SKM-1 treated with dmso at 0.1 percent for 144 hours (cell line): Measurements from ENCODE around the gene PIGT.

Experiments used
- DNase-seq: peaks from one replicate; lab custom pipeline; 2025; ENCODE audit not compliant: unreplicated experiment; lab: John Stamatoyannopoulos, UW

The PIGT gene

DNA sequence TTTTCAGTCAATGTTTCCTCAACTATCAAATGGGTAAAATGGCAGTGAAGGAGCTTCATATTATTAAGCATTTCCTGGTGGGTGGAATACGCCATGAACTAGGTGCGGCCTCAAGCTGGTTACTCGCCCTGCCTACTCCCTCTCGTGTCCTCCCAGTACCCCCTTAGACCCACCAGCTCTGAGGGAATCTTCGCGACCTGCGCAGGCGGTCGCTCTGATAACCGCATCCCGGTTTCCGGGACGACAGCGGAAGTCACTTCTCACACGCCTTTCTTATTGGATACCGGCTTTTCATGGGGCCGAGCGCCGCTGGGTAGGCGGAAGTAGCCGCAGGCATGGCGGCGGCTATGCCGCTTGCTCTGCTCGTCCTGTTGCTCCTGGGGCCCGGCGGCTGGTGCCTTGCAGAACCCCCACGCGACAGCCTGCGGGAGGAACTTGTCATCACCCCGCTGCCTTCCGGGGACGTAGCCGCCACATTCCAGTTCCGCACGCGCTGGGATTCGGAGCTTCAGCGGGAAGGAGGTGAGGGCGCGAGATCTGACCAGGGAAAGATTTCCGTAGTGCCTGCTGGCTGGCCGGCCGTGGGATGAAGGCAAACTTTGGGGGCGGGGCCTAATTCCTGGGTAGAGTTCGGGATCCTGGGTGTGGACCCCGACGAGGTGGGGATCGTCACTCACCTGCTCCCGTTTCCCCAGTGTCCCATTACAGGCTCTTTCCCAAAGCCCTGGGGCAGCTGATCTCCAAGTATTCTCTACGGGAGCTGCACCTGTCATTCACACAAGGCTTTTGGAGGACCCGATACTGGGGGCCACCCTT is at the start of gene PIGT:
PIGT (plus strand) TSS at position 320 of the 816 bp plus-strand sequence; CDS start at position 336, 16 bp downstream.
- peak; percentile 73 for DNase-seq

DNA sequence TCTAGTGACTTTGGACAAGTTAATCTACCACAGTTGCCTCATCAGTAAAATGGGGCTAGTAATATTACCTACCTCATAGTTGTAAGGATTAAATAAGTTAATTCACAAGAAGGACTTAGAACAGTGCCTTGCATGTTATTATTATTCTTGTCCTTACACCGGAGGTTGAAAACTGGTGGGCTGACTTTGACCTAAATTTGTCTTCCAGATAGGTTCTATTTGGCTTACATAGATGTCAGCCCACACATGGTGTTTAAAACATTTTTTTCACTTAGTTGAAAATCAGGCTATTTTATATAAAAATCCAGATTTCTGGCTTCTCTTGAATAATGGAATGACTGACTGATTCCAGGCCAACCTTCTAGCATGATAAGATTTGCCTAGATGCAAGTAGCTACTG is 49.7 kb upstream of the PIGT start:
- no peak for DNase-seq

DNA sequence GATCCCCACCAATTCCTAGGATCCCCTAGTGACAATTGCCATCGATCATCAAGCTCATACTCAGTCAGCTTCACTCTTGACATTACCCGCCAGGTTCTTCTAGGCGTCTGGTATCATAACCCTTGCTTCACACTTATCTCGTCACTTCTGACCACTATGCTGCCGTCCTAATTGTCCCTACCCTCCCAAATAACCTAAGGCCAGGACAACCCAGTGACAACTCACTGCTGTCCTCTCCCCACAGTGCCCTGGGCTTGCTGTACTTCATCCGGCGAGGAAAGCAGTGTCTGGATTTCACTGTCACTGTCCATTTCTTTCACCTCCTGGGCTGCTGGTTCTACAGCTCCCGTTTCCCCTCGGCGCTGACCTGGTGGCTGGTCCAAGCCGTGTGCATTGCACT is 49.3 kb upstream of the PIGT start:
- no peak for DNase-seq

DNA sequence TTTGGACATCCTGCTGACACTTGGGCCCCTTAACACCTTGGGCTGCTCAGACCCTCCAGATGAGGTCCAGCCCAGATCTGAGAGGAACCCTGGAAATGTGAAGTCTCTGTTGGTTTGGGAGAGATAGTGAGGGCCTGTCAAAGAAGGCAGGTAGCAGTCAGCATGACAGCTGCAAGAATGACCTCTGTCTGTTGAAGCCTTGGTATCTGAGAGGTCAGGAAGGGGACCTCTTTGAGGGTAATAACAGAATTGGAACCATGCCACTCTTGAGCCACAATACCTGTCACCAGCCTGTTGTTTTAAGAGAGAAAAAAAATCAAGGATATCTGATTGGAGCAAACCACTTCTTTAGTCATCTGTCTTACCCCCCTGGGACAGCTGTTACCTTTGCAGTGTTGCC is 48.8 kb upstream of the PIGT start:
- no peak for DNase-seq

DNA sequence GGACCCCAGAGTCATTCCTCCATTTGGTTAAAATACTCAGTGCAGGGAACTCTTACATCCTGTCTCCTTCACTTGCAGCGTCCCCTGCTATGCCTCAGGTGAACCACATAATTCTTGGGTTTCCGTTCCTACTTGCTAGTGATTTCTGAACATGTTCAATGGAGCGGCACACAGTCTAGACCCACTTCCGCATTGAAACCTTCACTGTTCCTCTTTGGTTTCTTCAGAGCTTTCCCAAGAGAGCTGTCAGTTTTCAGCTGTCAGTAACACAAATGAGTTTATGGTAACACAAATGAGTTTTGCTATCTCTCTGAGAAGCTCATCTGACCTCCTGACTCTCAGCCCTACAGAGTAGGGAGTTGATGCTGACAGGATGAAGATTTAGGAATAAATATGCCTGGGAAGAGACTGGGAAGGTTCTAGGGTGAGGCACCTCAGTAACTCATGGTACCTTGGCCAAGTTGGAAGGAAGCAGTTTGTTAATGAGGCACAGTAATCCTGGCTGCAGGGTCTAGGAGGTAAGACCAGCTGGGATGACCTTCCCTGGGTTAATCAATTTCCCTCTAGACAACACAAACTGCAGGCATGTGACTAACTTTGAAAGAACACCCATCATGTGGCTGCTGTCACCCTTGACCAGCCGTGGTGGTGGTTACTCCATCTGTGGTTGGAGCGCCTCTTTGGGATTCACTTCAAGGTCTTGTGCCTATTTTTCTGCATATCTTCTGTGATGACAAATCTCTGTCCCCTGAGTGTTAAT is 47.5 kb upstream of the PIGT start:
- peak; percentile 91 for DNase-seq

DNA sequence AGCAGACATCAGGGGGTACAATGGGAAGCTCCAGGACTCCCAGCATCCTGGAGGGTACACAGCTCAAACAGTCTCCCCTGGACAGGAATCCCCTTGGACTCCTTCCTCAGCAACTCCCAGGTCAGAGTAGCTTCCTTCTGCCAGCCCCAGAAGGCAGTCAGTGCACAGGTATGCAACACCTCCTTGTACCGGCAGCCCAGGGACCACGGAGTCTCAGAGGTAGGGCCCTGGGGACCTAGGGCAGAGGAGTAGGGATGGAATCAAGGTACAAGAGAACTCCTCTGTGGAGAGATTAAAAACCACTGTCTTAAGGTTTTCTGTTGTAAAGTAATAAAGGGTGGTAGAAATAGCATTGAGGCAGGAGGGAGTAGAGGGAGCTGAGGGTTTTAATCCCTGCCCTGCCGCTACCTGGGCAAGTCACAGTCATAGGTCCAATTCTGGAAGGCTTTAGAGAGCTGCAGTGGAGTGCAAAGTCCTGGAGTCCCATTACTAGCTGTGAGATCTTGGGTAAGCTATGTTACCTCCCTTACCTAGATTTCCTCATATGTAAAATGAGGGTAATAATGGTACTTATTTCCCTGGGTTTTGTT is 45.3 kb upstream of the PIGT start:
- no peak for DNase-seq

DNA sequence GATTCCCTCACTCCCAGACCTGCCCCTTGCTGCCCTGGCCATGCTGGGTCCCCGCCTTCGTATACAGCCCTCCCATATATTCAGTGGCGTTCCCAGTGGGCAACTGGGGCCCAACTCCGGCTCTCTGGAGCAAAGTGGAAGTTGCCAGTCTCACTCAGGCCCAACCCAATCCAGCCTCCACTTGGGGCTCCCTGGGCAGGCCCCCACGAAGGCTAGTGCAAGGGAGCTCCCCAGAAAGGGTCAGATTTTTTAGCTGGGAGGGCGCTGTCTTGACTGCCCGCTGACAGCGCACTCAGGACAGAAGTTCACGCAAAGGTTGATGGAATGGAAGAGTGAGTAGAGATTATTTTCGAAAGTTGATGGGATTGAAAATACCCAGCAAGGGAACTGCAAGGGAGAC is 43.7 kb upstream of the PIGT start:
- no peak for DNase-seq

DNA sequence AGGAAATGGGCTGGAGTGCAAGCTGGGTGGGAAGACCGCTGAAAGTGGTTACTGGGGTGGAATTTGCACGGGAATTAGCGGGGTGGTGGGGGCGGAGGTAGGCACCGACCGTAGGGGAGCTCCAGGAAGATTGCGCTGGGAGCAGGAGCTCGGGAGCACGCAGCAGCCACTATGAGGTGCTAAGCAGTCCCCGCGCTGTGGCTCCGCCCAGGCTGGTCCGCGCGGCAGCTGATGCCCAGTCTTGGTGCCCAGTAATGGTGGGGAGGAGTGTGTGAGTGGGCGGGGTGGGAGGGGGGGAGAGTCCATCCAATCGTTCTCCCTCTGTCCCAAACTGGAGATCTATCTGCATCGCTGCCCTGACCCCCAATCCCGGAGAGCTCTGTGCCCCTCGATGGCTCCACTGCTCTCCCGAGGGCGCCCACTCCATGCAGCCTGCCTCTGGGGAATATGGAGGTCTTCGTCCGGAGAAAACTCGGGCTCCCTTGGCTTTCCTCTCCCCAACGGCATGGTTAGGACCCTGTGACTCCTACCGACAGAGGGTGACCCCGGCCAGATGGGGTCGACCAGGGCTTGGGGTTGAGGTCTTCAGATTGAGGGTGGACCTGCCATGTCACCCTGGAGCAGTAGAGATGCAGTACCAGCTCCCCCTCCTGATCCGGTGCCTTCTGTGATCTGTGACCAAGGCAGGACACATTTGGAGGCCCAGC is 43.1 kb upstream of the PIGT start:
- no peak for DNase-seq

DNA sequence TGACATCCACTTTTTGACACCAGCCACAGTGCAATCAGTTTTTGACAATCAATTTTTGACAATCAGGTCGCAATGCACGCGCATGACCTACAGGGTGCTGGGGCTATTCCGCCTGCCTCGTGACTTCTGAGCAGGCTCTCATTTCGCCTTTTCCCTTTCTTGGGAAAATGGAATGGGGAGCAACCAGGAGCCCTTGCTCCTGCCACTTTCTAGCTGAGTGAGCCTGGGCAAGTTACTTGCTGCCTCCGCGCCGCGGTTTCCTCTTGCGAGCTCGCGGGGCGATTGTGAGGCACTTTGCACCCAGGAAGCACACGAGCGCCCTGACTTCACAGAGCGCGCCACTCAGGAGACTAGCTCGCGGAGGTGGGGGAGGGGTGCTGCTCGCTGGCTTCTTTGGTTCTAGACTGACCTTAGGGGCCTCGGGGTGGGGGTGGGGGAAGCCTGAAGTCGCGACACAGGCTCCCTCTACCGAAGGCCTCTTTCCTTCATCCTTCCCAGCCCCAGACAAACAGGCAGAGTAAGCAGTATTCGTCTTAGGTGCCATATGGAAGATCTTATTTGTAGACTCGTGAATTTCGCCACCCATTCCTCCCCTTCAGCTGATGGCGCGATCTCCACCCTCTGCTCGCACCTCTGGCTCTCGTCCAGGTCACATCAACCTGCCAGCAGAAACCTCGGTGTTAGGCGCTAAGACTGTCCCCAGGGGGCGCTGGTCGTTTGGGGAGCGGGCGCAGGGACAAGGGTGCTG is 42.4 kb upstream of the PIGT start:
- DNase-seq: peak; percentile 71

DNA sequence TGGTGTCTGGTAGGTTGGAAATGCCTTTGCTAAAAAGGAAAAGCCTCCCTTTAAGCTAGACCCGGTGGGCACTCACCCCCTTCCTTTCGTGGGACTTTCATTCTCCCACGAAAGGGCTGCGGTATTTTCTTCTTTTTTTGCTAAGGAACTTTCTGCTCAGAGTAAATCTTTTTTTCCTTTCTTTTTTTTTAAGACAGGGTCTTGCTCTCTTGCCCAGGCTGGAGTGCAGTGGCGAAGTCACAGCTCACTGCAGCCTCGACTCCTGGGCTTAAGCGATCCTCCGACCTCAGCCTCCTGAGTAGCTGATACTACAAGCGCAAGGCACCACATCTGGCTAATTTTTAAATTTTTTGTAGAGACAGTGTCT is 41.9 kb upstream of the PIGT start:
- DNase-seq: no peak

DNA sequence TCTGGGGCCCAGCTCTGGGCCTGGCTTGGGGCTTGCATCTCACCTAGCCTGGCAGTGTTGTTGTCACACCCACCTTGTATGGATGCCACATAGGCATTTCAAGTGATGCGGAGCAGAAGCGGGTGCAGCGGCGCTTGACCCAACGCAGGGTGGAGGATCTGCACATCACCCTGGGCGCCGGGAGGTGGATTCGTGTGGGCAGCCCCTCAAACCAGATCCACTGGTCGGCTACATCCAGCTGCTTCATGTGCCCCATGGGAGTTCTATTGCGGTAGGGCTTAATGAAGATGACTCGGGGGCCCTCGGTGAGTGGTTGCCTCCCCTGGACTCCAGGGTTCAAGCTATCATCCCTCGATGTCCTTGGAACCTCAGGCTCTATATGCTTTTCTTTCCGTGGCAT is 41.0 kb upstream of the PIGT start:
- DNase-seq: no peak

DNA sequence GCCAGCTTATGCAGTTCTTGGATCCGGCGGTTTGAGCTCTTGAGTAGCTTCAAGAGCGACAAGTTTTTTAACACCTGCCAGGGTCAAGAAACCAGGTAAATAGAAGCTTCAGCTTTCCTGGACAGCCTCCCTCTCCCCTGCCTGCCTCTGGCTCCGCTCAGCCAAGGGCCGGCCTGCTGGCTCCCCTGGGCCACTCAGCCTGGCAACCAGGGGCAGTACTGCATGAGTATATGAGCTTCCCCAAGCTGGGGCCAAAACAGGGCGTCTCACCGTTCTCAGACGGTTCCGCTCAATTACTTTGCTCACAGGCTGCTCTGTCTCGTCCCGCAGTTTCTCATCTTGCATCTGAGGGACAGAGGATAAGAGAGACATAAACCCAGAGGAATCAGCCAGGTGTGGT is 38.7 kb upstream of the PIGT start:
- DNase-seq: no peak

DNA sequence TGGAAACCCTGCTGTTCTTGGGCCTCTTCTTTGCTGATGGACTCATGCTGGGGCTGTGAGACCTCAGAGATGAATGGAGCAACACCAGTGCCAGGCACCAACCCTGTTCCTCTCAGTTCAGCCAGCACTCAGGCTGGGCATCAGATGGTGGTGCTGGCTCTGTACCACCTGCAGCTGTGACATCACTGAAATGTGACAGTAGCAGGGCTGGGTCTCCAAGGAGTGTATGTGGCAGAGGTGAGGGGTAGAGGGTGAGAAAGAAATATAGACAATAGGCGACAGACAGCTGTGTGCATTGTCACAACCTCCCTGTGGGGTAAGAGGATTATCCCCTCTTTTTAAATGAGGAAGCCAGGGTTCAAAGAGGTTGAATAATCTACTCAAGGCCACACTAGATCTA is 37.8 kb upstream of the PIGT start, which contains the start of gene TP53TG5:
TP53TG5 (minus strand) TSS at position 135 of the 400 bp plus-strand sequence; CDS start at position 46, 89 bp downstream.
- DNase-seq: no peak

DNA sequence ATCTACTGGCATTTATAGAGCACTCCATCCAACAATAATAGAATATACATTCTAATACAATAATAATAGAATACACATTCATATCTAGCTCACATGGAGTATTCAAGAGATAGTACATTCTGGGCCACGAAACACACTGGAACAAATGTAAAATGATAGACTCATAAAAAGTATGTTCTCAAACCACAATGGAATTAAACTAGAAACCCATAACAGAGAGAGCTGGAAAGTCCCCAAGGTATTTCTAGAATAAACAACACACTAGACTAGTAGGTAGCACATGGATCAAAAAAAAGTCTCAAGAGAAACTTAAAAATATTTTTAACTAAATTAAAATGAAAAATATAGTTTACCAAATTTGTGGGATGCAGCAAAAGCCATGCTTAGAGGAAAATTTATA is 28.7 kb upstream of the PIGT start:
- no peak for DNase-seq

DNA sequence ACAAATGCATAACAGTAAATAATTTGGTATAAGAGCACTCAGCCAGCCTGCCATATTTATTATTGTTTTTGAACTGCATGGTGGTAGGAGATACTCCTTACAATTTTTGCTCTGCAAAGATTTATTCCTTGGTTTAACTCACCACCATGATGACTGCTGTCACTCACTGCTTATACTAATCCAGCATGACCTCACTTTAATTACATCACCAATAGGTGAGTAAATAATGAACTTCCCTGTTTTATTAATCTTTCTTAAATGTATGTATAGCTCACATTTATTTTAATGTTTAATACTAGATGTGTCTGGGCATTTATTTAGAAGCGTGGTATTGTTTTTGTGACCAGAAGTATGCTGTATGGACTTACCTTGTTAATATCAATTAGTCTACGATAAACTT is 25.0 kb upstream of the PIGT start:
- DNase-seq: no peak

DNA sequence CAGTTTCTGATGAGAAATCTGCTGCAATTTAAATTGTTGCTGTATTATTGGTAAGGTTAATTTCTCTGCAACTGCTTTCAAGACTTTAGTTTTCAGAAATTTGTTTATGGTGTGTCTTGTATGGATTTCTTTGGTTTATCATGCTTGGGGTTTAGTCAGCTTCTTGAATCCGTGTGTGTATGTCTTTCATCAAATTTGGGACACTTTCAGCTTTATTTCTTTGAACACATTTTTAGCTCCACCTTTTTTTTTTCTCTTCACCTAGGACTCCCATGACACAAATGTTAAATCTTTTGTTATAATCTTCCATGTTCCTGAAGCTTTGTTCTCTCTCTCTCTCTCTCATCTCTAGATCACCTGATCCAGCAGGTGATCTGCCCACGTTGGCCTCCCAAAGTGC is 24.4 kb upstream of the PIGT start:
- DNase-seq: no peak

DNA sequence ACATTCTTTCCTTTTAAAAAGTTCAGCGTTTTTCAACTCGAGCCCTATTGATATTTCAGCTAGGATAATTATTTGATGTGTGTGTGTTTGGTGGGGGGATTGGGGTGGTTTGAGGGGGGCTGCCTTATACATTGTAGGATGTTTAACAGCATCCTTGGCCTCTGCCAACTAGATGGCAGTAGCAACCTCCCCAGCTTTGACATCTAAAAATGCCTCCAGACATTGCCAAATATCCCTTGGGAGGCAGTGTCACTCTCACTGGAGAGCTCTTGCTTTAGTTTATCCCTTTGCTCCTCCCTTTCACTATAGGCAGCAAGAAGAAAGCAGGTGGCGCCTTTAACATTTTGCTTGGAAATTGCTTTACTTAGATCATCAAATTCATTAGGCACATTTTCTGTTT is 23.2 kb upstream of the PIGT start:
- DNase-seq: no peak

DNA sequence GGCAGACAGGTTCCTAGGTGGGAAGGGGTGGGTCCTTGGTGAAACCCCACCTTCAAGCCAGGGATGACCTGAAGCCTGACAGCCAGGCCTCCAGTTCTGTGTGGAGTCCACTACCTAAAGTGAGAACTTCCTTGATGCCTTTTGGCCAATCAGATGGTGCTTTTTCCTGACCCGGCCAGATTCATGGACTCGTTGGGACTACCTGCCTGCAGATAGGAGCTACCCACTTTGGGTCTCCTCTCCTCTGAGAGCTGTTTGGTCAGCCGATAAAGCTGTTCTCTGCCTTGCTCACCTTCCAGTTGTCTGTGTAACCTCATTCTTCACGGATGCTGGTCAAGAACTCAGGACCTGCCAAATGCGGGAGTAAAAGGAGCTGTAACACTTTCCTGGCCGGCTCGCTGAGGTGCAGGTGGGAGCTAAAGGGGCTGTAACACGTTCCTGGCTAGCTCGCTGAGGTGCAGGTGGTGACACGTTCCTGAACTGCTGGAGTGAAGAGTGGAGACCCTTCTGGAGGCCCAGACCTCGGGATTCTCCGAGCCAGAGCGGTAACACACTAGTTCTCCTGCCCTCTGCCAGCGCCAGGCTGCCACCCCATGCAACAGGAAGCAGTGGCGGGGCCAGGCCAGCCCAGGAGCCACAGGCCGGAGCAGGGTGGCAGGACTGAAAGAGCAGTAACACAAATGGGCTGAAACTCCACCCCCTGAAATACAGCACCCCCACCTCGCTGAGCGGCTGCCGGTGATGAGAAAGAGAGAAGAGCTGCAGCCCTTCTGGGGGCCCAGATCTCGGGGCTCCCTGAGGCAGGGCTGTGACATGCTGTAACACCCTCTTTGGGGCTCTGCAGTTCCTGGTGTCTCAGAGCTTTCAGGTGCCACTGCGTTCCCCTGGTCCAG is 21.5 kb upstream of the PIGT start:
- DNase-seq: no peak

DNA sequence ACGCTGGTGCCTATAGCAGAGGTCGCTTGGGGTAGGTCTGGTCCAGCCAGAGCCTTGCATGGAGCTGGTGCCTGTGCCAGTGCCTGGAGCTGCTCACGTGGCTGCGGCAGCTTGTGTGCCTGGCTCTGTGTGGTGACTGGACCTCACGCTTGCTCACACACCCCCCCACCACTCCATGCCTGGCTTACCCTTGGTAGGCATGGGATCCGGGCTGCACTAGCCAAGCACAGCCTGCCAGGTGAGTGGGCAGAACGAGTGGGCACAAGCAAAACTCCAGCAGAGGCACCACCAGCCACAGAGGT is 20.9 kb upstream of the PIGT start:
- no peak for DNase-seq

DNA sequence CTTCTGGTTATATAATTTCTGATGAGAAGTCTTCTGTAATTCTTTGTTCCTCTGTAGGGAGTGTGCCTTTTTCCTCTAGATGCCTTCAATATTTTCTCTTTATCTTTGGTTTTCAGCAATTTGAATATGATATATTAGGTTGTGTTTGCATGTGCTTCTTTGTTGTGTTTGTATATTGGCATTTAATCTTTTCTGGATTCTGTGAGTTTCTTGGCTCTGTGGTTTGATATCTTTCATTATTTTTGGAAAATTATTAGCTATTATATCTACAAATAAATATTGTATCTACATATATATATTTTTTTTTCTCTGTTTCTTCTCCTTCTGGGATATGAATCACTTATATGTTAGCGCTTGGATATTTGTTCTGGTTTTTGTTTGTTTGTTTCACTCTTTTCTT is 16.9 kb upstream of the PIGT start:
- no peak for DNase-seq
